Common myeloid progenitor, CD34-positive (primary cell): ENCODE data around the gene ATP11B.
A peak's percentile ranks its signal among the peaks of the same experiment; 100 is the strongest.

Experiments used
- CTCF ChIA-PET: fragments of 350-600 bp; sonication (Branson Sonifier 250); formaldehyde crosslinking; loops from one replicate; lab custom pipeline; 2021; ENCODE audit warnings: antibody characterized with exemption; lab: Charles Lee
- POLR2A ChIA-PET: fragments of 350-600 bp; sonication (Branson Sonifier 250); formaldehyde crosslinking; loops from one replicate; lab custom pipeline; 2021; ENCODE audit warnings: antibody characterized with exemption; lab: Charles Lee
- DNase-seq, 3 donors: peaks; one replicate each; pipeline versions ENCODE4 v3.0.0 to v3.0.0-alpha.2; 2013
- H3K27ac ChIP-seq, 2 experiments: 1 replicate in 1 of 2; 2 replicates in 1 of 2; pipeline ENCODE4 v1.7.0; 2013; ENCODE audit warnings: inconsistent platforms in 2 of 2, low read length in 2 of 2, mild to moderate bottlenecking in 2 of 2, low read depth in 1 of 2, moderate library complexity in 1 of 2; ENCODE audit not compliant: severe bottlenecking in 2 of 2, insufficient read depth in 1 of 2, poor library complexity in 1 of 2
- H3K27me3 ChIP-seq, 5 experiments: replicated peaks in 2 of 5; 1 replicate in 3 of 5; 2 replicates in 2 of 5; pipeline versions ENCODE4 v1.6.1 to v1.7.0; 2013; ENCODE audit warnings: low read length in 4 of 5, mild to moderate bottlenecking in 2 of 5, moderate library complexity in 2 of 5, inconsistent platforms in 1 of 5; ENCODE audit not compliant: insufficient read depth in 5 of 5, control insufficient read depth in 4 of 5
- H3K36me3 ChIP-seq, 4 experiments: 1 replicate in 2 of 4; 2 replicates in 2 of 4; pipeline versions ENCODE4 v1.6.1 to v1.7.0; 2013; ENCODE audit warnings: low read length in 3 of 4, control low read depth in 1 of 4, mild to moderate bottlenecking in 1 of 4; ENCODE audit not compliant: control insufficient read depth in 4 of 4, insufficient read depth in 4 of 4
- H3K4me1 ChIP-seq, 4 experiments: 1 replicate in 3 of 4; 2 replicates in 1 of 4; pipeline versions ENCODE4 v1.6.1 to v1.7.1; 2013; ENCODE audit warnings: low read length in 3 of 4, mild to moderate bottlenecking in 3 of 4, control low read depth in 1 of 4, inconsistent platforms in 1 of 4, moderate library complexity in 1 of 4; ENCODE audit not compliant: control insufficient read depth in 4 of 4, insufficient read depth in 4 of 4; ENCODE audit errors: control extremely low read depth in 1 of 4
- H3K4me3 ChIP-seq, 7 experiments: 1 replicate in 4 of 7; 2 replicates in 3 of 7; pipeline versions ENCODE4 v1.5.1 to v1.7.0; 2013; ENCODE audit warnings: mild to moderate bottlenecking in 7 of 7, low read length in 6 of 7, moderate library complexity in 6 of 7, inconsistent platforms in 2 of 7, low read depth in 2 of 7, control low read depth in 1 of 7; ENCODE audit not compliant: insufficient read depth in 4 of 7, control insufficient read depth in 1 of 7; ENCODE audit errors: extremely low read depth in 1 of 7
- H3K9me3 ChIP-seq, 5 experiments: 1 replicate in 4 of 5; 2 replicates in 1 of 5; pipeline versions ENCODE4 v1.6.1 to v1.7.1; 2013; ENCODE audit warnings: low read length in 4 of 5, mild to moderate bottlenecking in 2 of 5, inconsistent platforms in 1 of 5, low read depth in 1 of 5, moderate library complexity in 1 of 5; ENCODE audit not compliant: control insufficient read depth in 4 of 5, insufficient read depth in 2 of 5; ENCODE audit errors: control extremely low read depth in 1 of 5
- WGBS: methylation state at CpG from one replicate; pipeline ENCODE4 v1.1.5; 2013; ENCODE audit not compliant: insufficient coverage; 5-methylcytosine and 5-hydroxymethylcytosine counted together

The ATP11B gene

GRCh38 chr3:182937293-182938051 lies 144.2 kb downstream of the ATP11B start:
- no peak overlapping the region for H3K4me3 ChIP-seq
- no peaks in the 10 kb centered on the region for H3K27me3 ChIP-seq
- POLR2A ChIA-PET: no interaction called here
- CTCF ChIA-PET: interaction anchor here (1.1 to 2.1 kb wide), 2 partner anchors 20 to 27 kb away, joined by 4 to 5 read pairs; no protein-coding TSS in a partner anchor
- DNase-seq: peak; percentile 59 to 89 (median 81)
- peaks cover 0 to 2% (median 0%) of the 10 kb centered on the region in 5 experiments for H3K9me3 ChIP-seq
- peaks cover 0 to 7% (median 3%) of the 10 kb centered on the region in 4 experiments for H3K36me3 ChIP-seq
- H3K27ac ChIP-seq: no peak overlapping the region
- no CpG with 5 or more reads among the region's 3 CpGs for WGBS
- H3K4me1 ChIP-seq: peaks cover 0 to 10% (median 7%) of the 10 kb centered on the region in 4 experiments

- H3K9me3 ChIP-seq: no peaks in the 10 kb centered on the region
- ChIA-PET CTCF (no interaction called here), POLR2A (no interaction called here)
- no peak for DNase-seq
- no peak overlapping the region for H3K4me3 ChIP-seq
- no peak overlapping the region for H3K27ac ChIP-seq
- H3K4me1 ChIP-seq: peaks cover 0 to 10% (median 7%) of the 10 kb centered on the region in 4 experiments
- H3K27me3 ChIP-seq: no peaks in the 10 kb centered on the region
- 100% methylated on average over 3 of the region's 4 CpGs for WGBS
- H3K36me3 ChIP-seq: peaks cover 3 to 15% (median 5%) of the 10 kb centered on the region in 4 experiments
Observed at GRCh38 chr3:182940266-182940808, 147.0 kb downstream of the ATP11B start.

- DNase-seq: no peak
- Histone ChIP-seq H3K36me3 (peaks cover 12 to 27% (median 13%) of the 10 kb centered on the region in 4 experiments), H3K4me3 (no peak overlapping the region), H3K9me3 (no peaks in the 10 kb centered on the region), H3K27me3 (no peaks in the 10 kb centered on the region), H3K27ac (no peak overlapping the region), H3K4me1 (peaks cover 0 to 10% (median 4%) of the 10 kb centered on the region in 4 experiments)
- no CpG with 5 or more reads among the region's 3 CpGs for WGBS
- CTCF ChIA-PET: no interaction called here
- POLR2A ChIA-PET: no interaction called here
Observed at GRCh38 chr3:182941719-182942118, 148.4 kb downstream of the ATP11B start.

DNA sequence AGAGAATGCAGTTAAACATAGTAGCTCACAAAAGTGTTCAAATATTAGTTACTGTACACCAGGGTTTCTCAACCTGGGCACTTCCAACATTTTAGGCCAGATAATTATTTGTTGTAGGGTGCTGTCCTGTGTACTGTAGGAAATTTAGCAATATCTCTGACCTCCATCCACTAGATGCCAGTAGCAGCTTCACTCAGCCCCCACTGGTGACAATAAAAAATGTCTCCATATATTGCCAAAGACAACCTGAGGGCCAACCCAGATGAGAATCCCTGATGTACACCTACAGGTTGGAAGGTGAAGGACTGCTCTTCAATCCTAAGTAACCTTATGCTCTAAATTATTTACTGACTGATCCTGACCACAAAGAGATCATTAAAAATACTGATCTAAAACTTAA lies 154.6 kb downstream of the ATP11B start:
- no peaks in the 10 kb centered on the region for H3K9me3 ChIP-seq
- no peak overlapping the region for H3K4me3 ChIP-seq
- H3K27ac ChIP-seq: no peak overlapping the region
- DNase-seq: peak; percentile 25 to 53 (median 36)
- H3K4me1 ChIP-seq: no peaks in the 10 kb centered on the region
- ChIA-PET CTCF (interaction anchor here (1.1 to 1.7 kb wide), 3 partner anchors 23 to 155 kb away, joined by 3 read pairs; no protein-coding TSS in a partner anchor), POLR2A (no interaction called here)
- H3K36me3 ChIP-seq: peaks cover 12 to 34% (median 23%) of the 10 kb centered on the region in 4 experiments
- no peaks in the 10 kb centered on the region for H3K27me3 ChIP-seq

- H3K4me3 ChIP-seq: no peak overlapping the region
- peaks cover 14 to 38% (median 25%) of the 10 kb centered on the region in 4 experiments for H3K36me3 ChIP-seq
- CTCF ChIA-PET: interaction anchor here (1.1 to 1.5 kb wide), 2 partner anchors 23 to 155 kb away, joined by 3 read pairs; no protein-coding TSS in a partner anchor
- DNase-seq: no peak
- H3K4me1 ChIP-seq: no peaks in the 10 kb centered on the region
- POLR2A ChIA-PET: no interaction called here
- no peaks in the 10 kb centered on the region for H3K27me3 ChIP-seq
- 93% methylated on average over 2 of the region's 5 CpGs for WGBS
- H3K27ac ChIP-seq: no peak overlapping the region
- no peaks in the 10 kb centered on the region for H3K9me3 ChIP-seq
Observed at GRCh38 chr3:182948305-182948704, 155.0 kb downstream of the ATP11B start.

DNA sequence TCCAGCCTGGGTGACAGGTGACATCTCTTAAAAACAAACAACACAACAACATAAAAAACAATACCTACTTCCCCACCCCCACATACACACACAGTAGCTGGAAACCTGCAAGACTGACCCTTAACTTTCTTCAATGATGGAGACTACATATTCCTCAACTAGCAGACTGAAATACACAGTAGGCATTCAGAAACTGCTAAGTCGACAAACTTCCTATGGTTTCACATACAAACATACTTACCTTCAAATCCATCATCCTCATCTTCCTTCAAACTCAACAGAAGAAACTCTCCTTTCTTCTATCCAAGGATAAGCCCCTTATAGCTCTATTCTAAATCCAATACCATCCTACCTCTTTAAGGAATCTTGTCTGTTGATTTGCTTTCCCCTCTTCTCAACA lies 156.4 kb downstream of the ATP11B start:
- Histone ChIP-seq H3K9me3 (no peaks in the 10 kb centered on the region), H3K27me3 (no peaks in the 10 kb centered on the region), H3K36me3 (peaks cover 14 to 42% (median 28%) of the 10 kb centered on the region in 4 experiments), H3K4me3 (no peak overlapping the region), H3K27ac (no peak overlapping the region), H3K4me1 (no peaks in the 10 kb centered on the region)
- POLR2A ChIA-PET: no interaction called here
- WGBS: 100% methylated on average over 1 of the region's 1 CpG
- no peak for DNase-seq
- CTCF ChIA-PET: interaction anchor here (0.7 to 0.8 kb wide), 4 partner anchors 29 to 152 kb away, joined by 3 to 5 read pairs (median 3); no protein-coding TSS in a partner anchor
